SK-N-MC (cell line): ENCODE data around the gene TBXT.

Source experiments
- DNase-seq: peaks from one replicate; pipeline ENCODE4 v3.0.0-alpha.2; 2011; ENCODE audit warnings: low read depth, low spot score
- H3K27ac ChIP-seq: fragments of 200-600 bp; sonication (generic); 2 replicates; pipeline ENCODE4 v1.5.1; 2016; ENCODE audit warnings: mixed run types
- H3K36me3 ChIP-seq: fragments of 200-600 bp; sonication (generic); 2 replicates; pipeline ENCODE4 v1.6.1; 2017; ENCODE audit warnings: antibody characterized with exemption, low read length, mixed read lengths; ENCODE audit not compliant: insufficient read depth
- H3K4me3 ChIP-seq: fragments of 200-600 bp; sonication (generic); 2 replicates; pipeline ENCODE4 v1.5.1; 2016
- H3K9ac ChIP-seq: fragments of 200-600 bp; sonication (generic); 2 replicates; pipeline ENCODE4 v1.8.0; 2017; ENCODE audit warnings: mixed run types, mixed read lengths; ENCODE audit not compliant: insufficient read length
- H3K9me3 ChIP-seq: fragments of 200-600 bp; sonication (generic); 2 replicates; pipeline ENCODE4 v1.6.1; 2017; ENCODE audit warnings: low read depth, mild to moderate bottlenecking, antibody characterized with exemption, low read length, moderate library complexity, mixed read lengths
- EZH2 ChIP-seq: fragments of 200-600 bp; sonication (generic); IDR thresholded peaks from one replicate; pipeline ENCODE4 v1.6.1; 2017; ENCODE audit warnings: antibody characterized with exemption
- FOXP2 ChIP-seq: optimal IDR thresholded peaks from 2 replicates; pipeline ENCODE3; 2011; ENCODE audit warnings: mild to moderate bottlenecking, moderate library complexity; ENCODE audit not compliant: insufficient read depth; ENCODE audit errors: extremely low read length, control extremely low read depth
- POLR2AphosphoS5 ChIP-seq: IDR thresholded peaks from 2 replicates; pipeline ENCODE4 v1.6.1; 2012; ENCODE audit warnings: mild to moderate bottlenecking, low read depth, low read length, borderline replicate concordance

TBXT gene

DNA sequence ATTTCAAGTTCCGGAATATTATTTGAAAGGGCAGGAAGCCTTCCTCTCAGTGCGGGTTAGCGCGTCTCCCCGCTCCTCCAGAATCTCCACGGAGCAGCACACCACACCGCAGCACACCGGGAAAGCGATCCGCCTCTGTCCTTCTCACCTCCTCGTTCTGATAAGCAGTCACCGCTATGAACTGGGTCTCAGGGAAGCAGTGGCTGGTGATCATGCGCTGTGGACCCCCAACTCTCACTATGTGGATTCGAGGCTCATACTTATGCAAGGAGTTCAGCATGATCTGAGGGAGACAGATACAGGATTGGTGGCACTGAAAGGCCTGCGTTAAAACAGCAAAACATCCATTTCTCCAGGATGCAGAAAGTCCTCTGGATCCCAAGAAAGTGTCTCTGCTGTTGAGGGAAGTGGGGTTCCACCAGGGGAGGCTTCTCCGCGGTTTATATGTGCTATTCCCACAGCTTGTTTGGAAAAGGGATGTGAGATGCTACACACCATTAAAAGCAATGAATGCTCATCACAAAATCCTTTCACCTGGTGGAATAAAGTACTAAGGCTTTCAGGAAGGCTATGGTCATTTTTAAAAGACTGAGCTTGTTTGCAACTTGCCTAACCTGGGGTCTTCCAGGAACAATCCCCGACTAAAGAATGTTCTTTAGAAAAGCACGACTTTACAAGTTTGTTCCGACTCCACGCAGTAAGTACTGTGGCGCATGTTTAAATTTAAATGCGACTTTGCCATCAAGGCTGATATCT is 1.9 kb downstream of the TBXT start:
- H3K9ac ChIP-seq = no peak overlapping the region
- no peak overlapping the region for H3K4me3 ChIP-seq
- H3K36me3 ChIP-seq = no peaks in the 10 kb centered on the region
- H3K9me3 ChIP-seq = no peaks in the 10 kb centered on the region
- no peak for DNase-seq
- TF ChIP-seq POLR2AphosphoS5 (no peak), EZH2 (peak; percentile 94)
- no peak overlapping the region for H3K27ac ChIP-seq

DNA sequence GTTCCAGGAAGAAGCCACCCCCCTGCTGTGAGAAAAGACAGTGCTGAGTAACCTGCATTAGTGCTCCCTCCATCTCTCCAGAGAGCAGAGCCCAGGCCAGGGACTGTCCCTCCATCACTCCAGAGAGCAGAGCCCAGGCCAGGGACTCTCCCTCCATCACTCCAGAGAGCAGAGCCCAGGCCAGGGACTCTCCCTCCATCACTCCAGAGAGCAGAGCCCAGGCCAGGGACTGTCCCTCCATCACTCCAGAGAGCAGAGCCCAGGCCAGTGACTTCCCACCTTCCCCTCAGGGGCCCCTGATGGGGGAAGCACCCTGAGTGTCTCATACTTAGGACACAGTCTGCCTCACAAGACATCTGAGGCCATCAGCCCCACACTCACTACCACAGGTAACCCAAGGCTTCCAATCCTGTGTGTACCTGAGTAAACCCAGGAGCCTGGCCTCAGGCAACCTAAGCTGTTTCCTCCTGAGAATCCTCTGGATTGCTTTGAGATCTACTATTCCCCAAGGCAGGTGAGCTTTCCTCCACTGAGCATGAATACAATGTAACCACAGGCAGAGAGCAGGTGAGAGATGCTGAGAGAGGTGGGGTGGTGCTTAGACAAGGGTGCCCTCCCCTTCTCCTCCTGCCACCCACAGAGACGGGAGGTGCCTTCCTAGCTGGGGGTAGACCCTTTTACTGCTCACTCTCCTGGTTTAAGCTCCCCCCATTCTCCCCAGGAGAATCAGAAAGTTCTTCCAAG is 4.9 kb downstream of the TBXT start:
- H3K27ac ChIP-seq = no peak overlapping the region
- TF ChIP-seq EZH2 (no peak), POLR2AphosphoS5 (no peak), FOXP2 (no peak)
- DNase-seq = no peak
- H3K4me3 ChIP-seq = no peak overlapping the region
- H3K36me3 ChIP-seq = no peaks in the 10 kb centered on the region
- no peaks in the 10 kb centered on the region for H3K9me3 ChIP-seq
- H3K9ac ChIP-seq = no peak overlapping the region

DNA sequence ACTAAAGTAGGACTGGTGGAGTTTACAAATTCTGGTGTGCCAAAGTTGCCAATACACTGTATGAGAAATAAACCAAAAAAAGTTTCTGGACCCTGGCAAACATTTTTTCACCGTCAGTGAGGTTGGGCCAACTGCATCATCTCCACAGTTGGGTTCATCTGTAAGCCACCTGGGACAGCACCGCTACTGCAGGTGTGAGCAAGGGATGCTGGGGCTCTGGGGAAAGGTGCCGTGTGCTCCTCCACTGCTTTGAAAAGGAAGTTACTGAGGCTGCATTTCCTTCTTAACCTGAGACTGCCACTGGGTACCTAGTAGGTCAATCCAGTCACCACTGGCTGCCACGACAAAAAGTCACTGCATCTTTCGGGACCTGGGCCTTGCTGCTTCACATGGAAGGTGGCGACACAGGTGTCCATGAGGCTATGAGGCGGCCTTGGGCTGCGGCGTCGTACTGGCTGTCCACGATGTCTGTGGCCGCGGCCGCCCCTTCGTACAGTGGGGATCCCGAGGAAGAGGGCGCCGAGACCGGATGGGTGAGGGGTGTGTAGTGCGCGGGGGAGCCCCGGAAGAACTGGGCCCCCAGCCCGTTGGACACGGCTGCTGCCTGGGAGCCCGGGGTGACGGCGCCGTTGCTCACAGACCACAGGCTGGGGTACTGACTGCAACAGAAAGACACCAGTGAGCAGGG is 9.6 kb downstream of the TBXT start:
- TF ChIP-seq POLR2AphosphoS5 (no peak), FOXP2 (no peak), EZH2 (no peak)
- Histone ChIP-seq H3K27ac (no peak overlapping the region), H3K4me3 (no peak overlapping the region), H3K36me3 (no peaks in the 10 kb centered on the region), H3K9ac (no peak overlapping the region), H3K9me3 (no peaks in the 10 kb centered on the region)
- DNase-seq = no peak

DNA sequence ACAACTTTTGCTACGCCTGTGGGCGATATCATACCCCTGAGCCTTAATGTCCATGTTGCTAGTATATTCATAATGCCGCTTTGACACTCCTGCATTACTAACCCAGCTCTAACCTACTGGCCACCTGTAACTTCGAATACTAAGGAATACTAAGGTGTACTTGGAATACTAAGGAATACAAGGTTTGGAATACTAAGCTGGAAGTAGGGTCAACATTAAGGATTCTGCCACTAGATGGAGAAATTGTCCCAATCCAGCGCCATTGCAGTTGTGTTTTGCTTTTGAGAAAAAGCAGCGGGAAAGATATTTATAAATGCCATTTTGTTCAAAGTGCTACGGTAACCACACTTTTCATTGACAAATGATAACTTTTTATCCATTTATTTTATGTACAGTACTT is 10.7 kb downstream of the TBXT start:
- Histone ChIP-seq H3K9ac (no peak overlapping the region), H3K4me3 (no peak overlapping the region), H3K27ac (no peak overlapping the region), H3K9me3 (no peaks in the 10 kb centered on the region), H3K36me3 (no peaks in the 10 kb centered on the region)
- DNase-seq = no peak
- TF ChIP-seq FOXP2 (no peak), EZH2 (no peak), POLR2AphosphoS5 (no peak)

DNA sequence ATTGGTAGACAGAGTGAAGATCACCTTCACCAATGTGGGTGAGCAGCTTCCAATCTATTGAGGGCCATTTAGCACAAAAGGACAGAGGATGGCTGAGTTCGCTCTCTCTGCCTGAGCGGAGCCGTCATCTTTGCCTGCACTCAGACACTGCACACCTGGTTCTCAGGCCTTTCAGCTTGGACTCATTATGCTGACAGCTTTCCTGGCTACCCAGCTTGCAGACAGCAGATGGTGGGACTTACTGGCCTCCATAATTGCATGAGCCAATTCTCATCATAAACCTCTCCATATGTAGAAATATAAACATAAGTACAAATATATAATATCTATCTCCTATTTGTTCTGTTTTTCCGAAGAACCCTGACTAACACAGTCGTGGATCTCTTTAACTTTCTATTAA is 13.7 kb downstream of the TBXT start:
- Histone ChIP-seq H3K27ac (no peak overlapping the region), H3K9ac (no peak overlapping the region), H3K36me3 (no peaks in the 10 kb centered on the region), H3K9me3 (no peaks in the 10 kb centered on the region), H3K4me3 (no peak overlapping the region)
- TF ChIP-seq POLR2AphosphoS5 (no peak), EZH2 (no peak), FOXP2 (no peak)
- no peak for DNase-seq

DNA sequence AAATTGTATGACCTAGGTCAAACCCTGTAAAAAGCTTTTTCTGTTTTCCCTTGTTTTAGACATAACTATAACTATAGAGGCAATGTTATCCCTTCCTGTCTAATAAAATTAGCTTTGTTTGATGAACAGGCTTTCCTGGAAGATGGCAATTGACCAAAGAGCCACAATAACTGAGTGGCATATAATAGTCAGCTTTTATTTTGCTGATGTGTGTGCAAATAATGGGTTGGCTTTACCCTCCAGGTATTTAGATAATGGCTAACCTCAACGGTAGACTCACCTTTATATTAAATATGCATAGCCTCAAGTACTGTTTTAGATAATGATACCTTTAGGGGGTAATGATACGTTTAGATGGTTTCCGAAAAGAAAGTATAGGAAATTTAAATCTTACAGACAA is 15.0 kb downstream of the TBXT start:
- DNase-seq = no peak
- Histone ChIP-seq H3K4me3 (no peak overlapping the region), H3K27ac (no peak overlapping the region), H3K9me3 (no peaks in the 10 kb centered on the region), H3K36me3 (no peaks in the 10 kb centered on the region), H3K9ac (no peak overlapping the region)
- TF ChIP-seq FOXP2 (no peak), EZH2 (no peak), POLR2AphosphoS5 (no peak)

DNA sequence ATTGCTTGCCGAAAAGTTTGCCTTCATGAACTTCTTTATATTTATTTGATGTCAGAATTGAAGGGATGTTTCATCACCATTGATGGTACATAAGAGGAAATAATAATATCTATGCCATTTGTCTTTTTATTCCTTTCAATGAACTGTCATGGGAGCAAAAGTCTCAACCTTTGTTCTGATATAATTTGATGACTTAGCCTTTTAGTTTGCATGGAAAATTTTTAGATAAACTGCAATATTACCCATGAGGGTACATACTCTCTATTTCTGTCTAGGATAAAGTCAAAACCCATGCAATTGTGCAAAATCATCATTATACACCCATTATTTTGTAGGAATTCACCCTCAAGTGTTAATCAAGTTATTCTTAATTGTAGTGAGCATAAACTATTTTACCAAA is 15.9 kb downstream of the TBXT start:
- Histone ChIP-seq H3K36me3 (no peaks in the 10 kb centered on the region), H3K9ac (no peak overlapping the region), H3K4me3 (no peak overlapping the region), H3K27ac (no peak overlapping the region), H3K9me3 (no peaks in the 10 kb centered on the region)
- DNase-seq = no peak
- TF ChIP-seq POLR2AphosphoS5 (no peak), FOXP2 (no peak), EZH2 (no peak)

DNA sequence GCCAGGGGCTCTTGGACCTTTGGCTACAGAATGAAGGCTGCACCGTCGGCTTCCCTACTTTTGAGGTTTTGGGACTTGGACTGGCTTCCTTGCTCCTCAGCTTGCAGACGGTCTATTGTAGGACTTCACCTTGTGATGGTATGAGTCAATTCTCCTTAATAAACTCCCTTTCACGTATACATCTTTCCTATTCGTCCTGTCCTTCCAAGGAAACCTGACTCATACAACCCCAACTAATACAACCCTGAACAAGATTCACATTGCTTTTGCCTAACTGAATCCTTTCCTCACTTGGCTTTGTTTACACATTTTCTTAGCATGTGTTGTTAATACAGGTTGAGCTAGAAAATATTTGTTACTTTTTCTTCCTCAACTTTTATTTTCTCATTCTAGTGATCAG is 21.9 kb downstream of the TBXT start:
- no peaks in the 10 kb centered on the region for H3K9me3 ChIP-seq
- TF ChIP-seq EZH2 (no peak), POLR2AphosphoS5 (no peak), FOXP2 (no peak)
- no peak overlapping the region for H3K9ac ChIP-seq
- H3K27ac ChIP-seq = no peak overlapping the region
- no peak overlapping the region for H3K4me3 ChIP-seq
- no peaks in the 10 kb centered on the region for H3K36me3 ChIP-seq
- no peak for DNase-seq
